Nephron progenitor cell (in vitro differentiated cells): ENCODE data around the gene EPHA6.

Experiments used
- DNase-seq: peaks from one replicate; pipeline ENCODE4 v3.0.0; 2021
- H3K27ac Mint-ChIP-seq: 2 replicates; pipeline ENCODE4 v1.8.0; 2021; ENCODE audit warnings: mild to moderate bottlenecking, moderate library complexity, mixed read lengths
- H3K27me3 Mint-ChIP-seq: 2 replicates; pipeline ENCODE4 v1.8.0; 2021; ENCODE audit warnings: mild to moderate bottlenecking, low read depth, mixed read lengths; ENCODE audit not compliant: poor library complexity
- H3K36me3 Mint-ChIP-seq: 2 replicates; pipeline ENCODE4 v1.8.0; 2021; ENCODE audit warnings: low read depth, mixed read lengths
- H3K4me1 Mint-ChIP-seq: 2 replicates; pipeline ENCODE4 v1.8.0; 2021; ENCODE audit warnings: mixed read lengths
- H3K4me3 Mint-ChIP-seq: 2 replicates; pipeline ENCODE4 v1.8.0; 2021; ENCODE audit warnings: mild to moderate bottlenecking, moderate library complexity, mixed read lengths
- H3K9me3 Mint-ChIP-seq: 2 replicates; pipeline ENCODE4 v1.8.0; 2021; ENCODE audit warnings: mild to moderate bottlenecking, moderate library complexity, mixed read lengths
- TF ChIP-seq, protein P1 (sequence below): fragments of 200-600 bp; sonication (generic); IDR thresholded peaks from 2 replicates; pipeline ENCODE4 v1.5.0; 2021; ENCODE audit warnings: antibody characterized with exemption

The EPHA6 gene

DNA sequence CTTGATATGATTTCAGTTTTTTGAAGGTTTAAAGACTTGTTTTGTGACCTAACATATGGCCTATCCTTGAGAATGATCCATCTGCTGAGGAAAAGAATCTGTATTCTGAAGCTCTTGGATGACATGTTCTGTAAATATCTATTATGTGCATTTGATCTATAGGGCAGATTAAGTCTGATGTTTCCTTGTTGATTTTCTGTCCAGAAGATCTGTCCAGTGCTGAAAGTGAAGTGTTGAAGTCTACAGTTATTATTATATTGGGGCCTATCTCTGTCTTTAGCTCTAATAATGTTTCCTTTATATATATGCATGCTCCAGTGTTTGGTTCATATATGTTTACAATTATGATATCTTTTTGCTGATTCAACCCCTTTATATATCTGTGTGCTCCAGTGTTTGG lies 362.8 kb downstream of the EPHA6 start:
- Mint-ChIP-seq H3K27ac (no peak overlapping the region), H3K4me1 (peaks cover 7% of the 10 kb centered on the region), H3K9me3 (peaks cover 28% of the 10 kb centered on the region), H3K36me3 (no peaks in the 10 kb centered on the region), H3K27me3 (no peaks in the 10 kb centered on the region), H3K4me3 (no peak overlapping the region)
- TF ChIP-seq, protein P1, sequence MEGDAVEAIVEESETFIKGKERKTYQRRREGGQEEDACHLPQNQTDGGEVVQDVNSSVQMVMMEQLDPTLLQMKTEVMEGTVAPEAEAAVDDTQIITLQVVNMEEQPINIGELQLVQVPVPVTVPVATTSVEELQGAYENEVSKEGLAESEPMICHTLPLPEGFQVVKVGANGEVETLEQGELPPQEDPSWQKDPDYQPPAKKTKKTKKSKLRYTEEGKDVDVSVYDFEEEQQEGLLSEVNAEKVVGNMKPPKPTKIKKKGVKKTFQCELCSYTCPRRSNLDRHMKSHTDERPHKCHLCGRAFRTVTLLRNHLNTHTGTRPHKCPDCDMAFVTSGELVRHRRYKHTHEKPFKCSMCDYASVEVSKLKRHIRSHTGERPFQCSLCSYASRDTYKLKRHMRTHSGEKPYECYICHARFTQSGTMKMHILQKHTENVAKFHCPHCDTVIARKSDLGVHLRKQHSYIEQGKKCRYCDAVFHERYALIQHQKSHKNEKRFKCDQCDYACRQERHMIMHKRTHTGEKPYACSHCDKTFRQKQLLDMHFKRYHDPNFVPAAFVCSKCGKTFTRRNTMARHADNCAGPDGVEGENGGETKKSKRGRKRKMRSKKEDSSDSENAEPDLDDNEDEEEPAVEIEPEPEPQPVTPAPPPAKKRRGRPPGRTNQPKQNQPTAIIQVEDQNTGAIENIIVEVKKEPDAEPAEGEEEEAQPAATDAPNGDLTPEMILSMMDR, result no peak
- no peak for DNase-seq

DNA sequence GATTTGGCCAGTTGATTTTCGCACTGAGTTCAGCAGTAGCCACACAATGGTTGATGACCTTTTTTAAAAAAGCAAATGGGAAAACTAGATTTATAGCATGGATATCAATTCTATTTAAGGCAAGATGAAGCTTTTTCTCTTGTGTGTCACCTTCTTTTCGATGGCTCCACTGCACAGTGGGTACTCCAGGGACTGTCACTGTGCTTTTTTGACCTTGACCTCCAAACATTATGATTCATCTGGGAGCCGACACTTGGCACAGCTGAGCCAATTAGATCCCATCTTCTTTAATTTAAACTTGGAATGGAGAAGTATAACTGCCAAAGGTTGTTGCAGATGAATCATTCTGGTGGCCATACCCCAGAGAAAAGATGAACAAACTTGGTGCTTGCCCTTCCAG lies 367.3 kb downstream of the EPHA6 start:
- no peak for DNase-seq
- no peaks in the 10 kb centered on the region for H3K36me3 Mint-ChIP-seq
- peaks cover 7% of the 10 kb centered on the region for H3K4me1 Mint-ChIP-seq
- H3K27ac Mint-ChIP-seq, result no peak overlapping the region
- TF ChIP-seq, protein P1, result no peak
- H3K9me3 Mint-ChIP-seq, result peaks cover 18% of the 10 kb centered on the region
- no peaks in the 10 kb centered on the region for H3K27me3 Mint-ChIP-seq
- H3K4me3 Mint-ChIP-seq, result no peak overlapping the region

DNA sequence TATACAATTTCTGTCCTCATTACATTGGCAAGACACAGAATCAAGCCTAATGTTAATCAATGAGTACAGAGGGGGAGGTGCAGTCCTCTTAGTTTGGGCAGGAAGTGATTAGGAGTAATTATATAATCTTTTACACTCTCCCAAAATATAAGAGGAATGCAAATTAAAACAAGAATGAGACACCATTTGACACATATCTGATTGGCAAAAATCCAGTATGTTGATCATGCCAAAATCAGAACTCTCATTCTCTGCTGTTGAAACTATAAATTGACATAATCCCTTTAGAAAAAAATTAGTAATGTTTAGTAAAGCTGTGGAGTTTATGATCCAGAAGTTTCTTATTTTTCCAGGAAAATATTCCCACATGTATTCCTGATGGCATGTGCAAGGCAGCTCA lies 373.4 kb downstream of the EPHA6 start:
- DNase-seq, result no peak
- Mint-ChIP-seq H3K9me3 (no peaks in the 10 kb centered on the region), H3K36me3 (no peaks in the 10 kb centered on the region), H3K27me3 (no peaks in the 10 kb centered on the region), H3K4me1 (no peaks in the 10 kb centered on the region), H3K27ac (no peak overlapping the region), H3K4me3 (no peak overlapping the region)
- TF ChIP-seq, protein P1, result no peak

DNA sequence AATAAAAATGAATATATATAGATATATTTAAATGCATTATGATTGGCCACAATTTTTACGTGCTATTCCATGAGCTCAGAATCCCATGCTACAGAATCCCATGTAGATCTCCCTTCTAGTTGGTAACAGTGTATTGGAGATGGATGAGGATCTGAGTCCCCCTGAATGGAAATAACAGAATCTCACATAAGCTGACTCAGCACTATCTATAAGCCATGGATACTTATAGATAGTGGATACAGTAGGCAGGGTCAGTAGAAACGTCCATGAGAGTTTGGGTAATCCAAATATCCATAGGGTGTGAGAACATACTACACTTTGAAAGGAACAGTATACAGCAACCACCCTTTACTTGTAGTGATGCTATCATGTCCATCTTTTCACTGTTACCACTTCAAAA lies 375.4 kb downstream of the EPHA6 start:
- DNase-seq, result no peak
- TF ChIP-seq, protein P1, result no peak
- Mint-ChIP-seq H3K4me3 (no peak overlapping the region), H3K9me3 (no peaks in the 10 kb centered on the region), H3K27me3 (no peaks in the 10 kb centered on the region), H3K36me3 (no peaks in the 10 kb centered on the region), H3K4me1 (no peaks in the 10 kb centered on the region), H3K27ac (no peak overlapping the region)

DNA sequence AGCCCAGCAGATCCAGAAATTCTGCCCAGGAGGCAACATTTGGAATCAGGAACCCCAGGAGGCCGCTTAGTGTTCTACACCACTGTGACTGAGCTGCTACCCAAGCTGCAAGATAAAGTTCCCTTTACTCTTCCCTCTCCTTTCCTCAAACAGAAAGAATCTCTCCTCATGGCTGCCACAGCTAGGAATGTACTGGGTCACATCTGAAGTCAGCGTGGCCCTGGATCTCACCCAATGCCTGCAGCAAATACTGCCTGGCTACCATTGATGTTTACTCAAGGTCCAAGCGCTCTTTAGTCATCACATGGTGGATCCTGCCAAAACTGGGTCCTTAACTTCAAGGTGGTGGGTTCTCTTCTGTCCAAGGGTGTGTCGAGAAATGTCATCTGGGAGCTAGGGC lies 382.7 kb downstream of the EPHA6 start:
- Mint-ChIP-seq H3K27me3 (no peaks in the 10 kb centered on the region), H3K27ac (peak overlapping the region; percentile 76), H3K36me3 (no peaks in the 10 kb centered on the region), H3K4me3 (no peak overlapping the region), H3K9me3 (no peaks in the 10 kb centered on the region), H3K4me1 (no peaks in the 10 kb centered on the region)
- DNase-seq, result no peak
- TF ChIP-seq, protein P1, result no peak

DNA sequence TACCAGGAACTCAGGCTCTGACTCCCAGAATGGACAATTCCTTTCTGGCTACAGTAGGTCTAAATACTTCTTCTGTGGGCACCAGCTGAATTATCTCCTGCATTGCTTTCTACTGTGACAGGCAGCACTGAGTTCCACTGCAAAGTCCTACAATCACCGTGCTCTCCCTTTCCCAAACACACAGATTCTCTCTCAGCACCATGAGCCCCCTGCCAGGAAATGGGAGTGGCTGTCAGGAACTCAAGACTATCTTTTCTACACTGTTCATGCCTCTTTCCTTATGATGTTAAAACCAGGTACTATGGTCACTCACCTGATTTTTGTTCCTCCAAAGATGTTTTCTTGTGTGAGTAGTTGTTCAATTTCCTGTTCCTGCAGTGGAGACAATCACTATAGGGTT lies 383.4 kb downstream of the EPHA6 start:
- Mint-ChIP-seq H3K36me3 (no peaks in the 10 kb centered on the region), H3K27me3 (no peaks in the 10 kb centered on the region), H3K9me3 (no peaks in the 10 kb centered on the region), H3K27ac (no peak overlapping the region), H3K4me3 (no peak overlapping the region), H3K4me1 (no peaks in the 10 kb centered on the region)
- DNase-seq, result no peak
- TF ChIP-seq, protein P1, result no peak
